ENCODE data around the gene COMMD1. TPM values are rescaled to one million over a fixed set of nuclear protein-coding genes. Genes with fewer than 3 reads are reported as not detected.

The COMMD1 gene
- total and polyA plus RNA-seq, 7 donors: 33.6 to 67.3 (median 49.1) TPM

GRCh38 chr2:61969376-61969775 is 63.9 kb downstream of the COMMD1 start:
- ATAC-seq (no peak), DNase-seq (no peak)
- no peak for TF ChIP-seq CTCF (IDR thresholded peaks at IDR 0.05)
- H3K36me3 ChIP-seq (ENCODE audit: insufficient read depth in 1 of 2, low read depth in 1 of 2): no peaks in the 10 kb centered on the region
- intact Hi-C loops (cut with DNase I): no loop called here
- no peak overlapping the region for H3K27ac ChIP-seq
- H3K27me3 ChIP-seq (ENCODE audit: insufficient read depth in 3 of 3, low read length in 2 of 3): no peaks in the 10 kb centered on the region
- WGBS, 3 donors: 66 to 84% (median 68%) methylated on average over 1 of the region's 1 CpG
- no peak overlapping the region for H3K4me3 ChIP-seq
- peaks cover 16% of the 10 kb centered on the region for H3K4me1 ChIP-seq
- H3K9me3 ChIP-seq: no peaks in the 10 kb centered on the region

- no peak for ATAC-seq
These were observed 65.5 kb downstream of the COMMD1 start for GRCh38 chr2:61970807-61971556.

GRCh38 chr2:61978522-61978921 is 73.0 kb downstream of the COMMD1 start:
- Histone ChIP-seq H3K4me1 (peaks cover 16% of the 10 kb centered on the region), H3K4me3 (no peak overlapping the region), H3K36me3 (ENCODE audit: insufficient read depth in 1 of 2, low read depth in 1 of 2) (no peaks in the 10 kb centered on the region), H3K27me3 (ENCODE audit: insufficient read depth in 3 of 3, low read length in 2 of 3) (no peaks in the 10 kb centered on the region), H3K27ac (no peak overlapping the region), H3K9me3 (peaks cover 13% of the 10 kb centered on the region)
- DNase-seq: no peak
- intact Hi-C loops (cut with DNase I): no loop called here
- TF ChIP-seq CTCF (IDR thresholded peaks at IDR 0.05): no peak
- ATAC-seq: peak; percentile 71 to 98 (median 92)

More at GRCh38 chr2:61970807-61971556, 65.5 kb downstream of the COMMD1 start:
- Histone ChIP-seq H3K36me3 (ENCODE audit: insufficient read depth in 1 of 2, low read depth in 1 of 2) (no peaks in the 10 kb centered on the region), H3K4me3 (no peak overlapping the region), H3K27me3 (ENCODE audit: insufficient read depth in 3 of 3, low read length in 2 of 3) (no peaks in the 10 kb centered on the region), H3K27ac (no peak overlapping the region), H3K9me3 (no peaks in the 10 kb centered on the region), H3K4me1 (peaks cover 18% of the 10 kb centered on the region)
- no peak for DNase-seq
- intact Hi-C loops (cut with DNase I): no loop called here
- no peak for TF ChIP-seq CTCF (IDR thresholded peaks at IDR 0.05)
- 85 to 87% (median 86%) methylated on average over 14 of the region's 14 CpGs for WGBS, 3 donors

- H3K9me3 ChIP-seq: peaks cover 13% of the 10 kb centered on the region
- H3K4me3 ChIP-seq: no peak overlapping the region
- H3K4me1 ChIP-seq: peaks cover 12% of the 10 kb centered on the region
- ATAC-seq (no peak), DNase-seq (no peak)
- TF ChIP-seq CTCF (IDR thresholded peaks at IDR 0.05): no peak
- intact Hi-C loops (cut with DNase I): no loop called here
- no peaks in the 10 kb centered on the region for H3K36me3 ChIP-seq (ENCODE audit: insufficient read depth in 1 of 2, low read depth in 1 of 2)
- no peaks in the 10 kb centered on the region for H3K27me3 ChIP-seq (ENCODE audit: insufficient read depth in 3 of 3, low read length in 2 of 3)
- no peak overlapping the region for H3K27ac ChIP-seq
- WGBS, 3 donors: 96 to 100% (median 96%) methylated on average over 1 of the region's 1 CpG
These were observed 75.3 kb downstream of the COMMD1 start for GRCh38 chr2:61980758-61981157.

- Histone ChIP-seq H3K36me3 (ENCODE audit: insufficient read depth in 1 of 2, low read depth in 1 of 2) (no peaks in the 10 kb centered on the region), H3K9me3 (peaks cover 13% of the 10 kb centered on the region), H3K4me3 (no peak overlapping the region), H3K27me3 (ENCODE audit: insufficient read depth in 3 of 3, low read length in 2 of 3) (no peaks in the 10 kb centered on the region), H3K4me1 (no peaks in the 10 kb centered on the region), H3K27ac (no peak overlapping the region)
- TF ChIP-seq CTCF (IDR thresholded peaks at IDR 0.05): no peak
- WGBS, 3 donors: 87 to 100% (median 96%) methylated on average over 1 of the region's 1 CpG
- intact Hi-C loops (cut with DNase I): no loop called here
- DNase-seq (no peak), ATAC-seq (no peak)
These were observed 79.2 kb downstream of the COMMD1 start for GRCh38 chr2:61984682-61985081.

All from psoas muscle (tissue), 8 donors.